GM12875 (cell line): Measurements from ENCODE around the gene TRIM5.

ENCODE experiments used
- H3K4me3 ChIP-seq: one replicate; pipeline ENCODE4 v1.5.1; 2011; ENCODE audit warnings: low read depth, low read length, control low read depth
- TF ChIP-seq, protein P1 (sequence below): IDR thresholded peaks from 2 replicates; pipeline ENCODE4 v1.5.1; 2011; ENCODE audit warnings: low read depth, mild to moderate bottlenecking, control low read depth, inconsistent platforms, low read length, moderate library complexity, borderline replicate concordance; ENCODE audit not compliant: insufficient read depth

TRIM5 gene

DNA sequence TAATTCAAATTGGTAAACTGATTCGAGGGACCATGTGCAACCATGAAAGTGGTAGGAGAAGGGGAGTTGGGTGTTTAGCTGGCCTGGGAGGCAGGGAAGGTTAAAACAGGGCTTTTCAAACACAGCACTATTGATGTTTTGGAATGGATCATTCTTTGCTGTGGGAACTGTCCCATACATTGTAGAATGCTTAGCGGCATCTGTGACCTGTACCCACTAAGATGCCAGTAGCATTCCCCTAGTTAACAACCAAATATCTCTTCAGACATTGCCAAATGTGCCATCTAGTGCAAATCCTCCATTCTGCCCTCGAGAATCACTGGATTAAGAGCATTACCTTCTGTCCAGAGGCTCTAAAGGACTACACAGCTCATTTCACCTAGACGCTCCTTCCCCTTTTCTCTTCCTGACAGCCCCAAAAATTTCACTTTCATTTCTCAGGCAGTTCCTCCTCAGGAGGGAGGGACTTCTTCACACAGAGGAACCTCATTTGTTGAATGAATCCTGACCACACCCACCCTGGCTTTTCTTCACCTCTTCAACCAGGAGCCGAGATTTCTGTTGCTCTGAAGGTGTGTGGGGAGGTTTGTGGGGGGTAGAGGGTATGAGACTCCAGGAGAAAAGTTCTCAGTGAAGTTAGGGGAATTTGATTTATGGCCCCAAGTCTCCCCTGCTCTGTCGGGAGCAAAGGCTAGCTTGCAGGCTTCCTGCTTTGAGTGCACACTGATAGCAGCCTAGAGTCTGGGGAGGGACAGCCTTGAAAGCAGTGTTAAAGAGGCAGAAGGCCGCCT is 60.2 kb downstream of the TRIM5 start, which contains the start of gene TRIM34:
TRIM34 (plus strand) TSS at position 513 of the 791 bp plus-strand sequence. CDS start 7,331 bp downstream, outside the sequence.
- TF ChIP-seq, protein P1, sequence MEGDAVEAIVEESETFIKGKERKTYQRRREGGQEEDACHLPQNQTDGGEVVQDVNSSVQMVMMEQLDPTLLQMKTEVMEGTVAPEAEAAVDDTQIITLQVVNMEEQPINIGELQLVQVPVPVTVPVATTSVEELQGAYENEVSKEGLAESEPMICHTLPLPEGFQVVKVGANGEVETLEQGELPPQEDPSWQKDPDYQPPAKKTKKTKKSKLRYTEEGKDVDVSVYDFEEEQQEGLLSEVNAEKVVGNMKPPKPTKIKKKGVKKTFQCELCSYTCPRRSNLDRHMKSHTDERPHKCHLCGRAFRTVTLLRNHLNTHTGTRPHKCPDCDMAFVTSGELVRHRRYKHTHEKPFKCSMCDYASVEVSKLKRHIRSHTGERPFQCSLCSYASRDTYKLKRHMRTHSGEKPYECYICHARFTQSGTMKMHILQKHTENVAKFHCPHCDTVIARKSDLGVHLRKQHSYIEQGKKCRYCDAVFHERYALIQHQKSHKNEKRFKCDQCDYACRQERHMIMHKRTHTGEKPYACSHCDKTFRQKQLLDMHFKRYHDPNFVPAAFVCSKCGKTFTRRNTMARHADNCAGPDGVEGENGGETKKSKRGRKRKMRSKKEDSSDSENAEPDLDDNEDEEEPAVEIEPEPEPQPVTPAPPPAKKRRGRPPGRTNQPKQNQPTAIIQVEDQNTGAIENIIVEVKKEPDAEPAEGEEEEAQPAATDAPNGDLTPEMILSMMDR: no peak
- H3K4me3 ChIP-seq: peak within 1 kb of the TSS; percentile 63

DNA sequence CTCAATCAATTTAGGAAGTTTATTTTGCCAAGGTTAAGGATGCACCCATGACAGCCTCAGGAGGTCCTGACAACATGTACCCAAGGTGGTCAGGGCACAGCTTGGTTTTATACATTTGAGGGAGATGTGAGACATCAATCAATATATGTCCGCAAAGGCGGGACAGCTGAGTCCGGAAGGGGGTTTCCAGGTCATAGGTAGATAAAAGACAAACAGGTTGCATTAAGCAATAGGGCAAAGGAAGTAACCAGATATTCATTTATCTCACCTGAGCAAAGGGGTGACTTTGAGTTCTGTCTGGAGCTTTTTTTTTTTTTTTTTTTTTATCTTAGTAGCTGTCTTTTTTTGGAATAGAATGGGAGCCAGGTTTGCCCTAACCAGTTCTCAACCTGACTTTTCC is 62.1 kb downstream of the TRIM5 start:
- TF ChIP-seq, protein P1: no peak
- H3K4me3 ChIP-seq: no peak overlapping the region

DNA sequence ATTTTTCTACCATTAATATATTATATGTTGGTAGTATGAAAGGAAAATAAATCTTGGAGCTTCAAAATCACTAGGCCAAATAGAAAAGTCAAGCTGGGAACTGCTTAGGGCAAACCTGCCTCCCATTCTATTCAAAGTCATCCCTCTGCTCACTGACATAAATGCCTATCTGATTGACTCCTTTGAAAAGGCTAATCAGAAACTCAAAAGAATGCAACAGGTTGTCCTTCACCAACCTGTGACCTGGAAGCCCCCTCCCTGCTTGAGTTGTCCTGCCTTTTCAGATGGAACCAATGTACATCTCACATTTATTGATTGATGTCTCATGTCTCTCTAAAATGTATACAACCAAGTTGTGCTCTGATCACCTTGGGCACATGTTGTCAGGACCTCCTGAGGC is 63.3 kb downstream of the TRIM5 start:
- TF ChIP-seq, protein P1: no peak
- H3K4me3 ChIP-seq: no peak overlapping the region

GRCh38 chr11:5620651-5621521 is 64.0 kb downstream of the TRIM5 start:
- TF ChIP-seq, protein P1: no peak

GRCh38 chr11:5618807-5619206 is 66.1 kb downstream of the TRIM5 start:
- H3K4me3 ChIP-seq: no peak overlapping the region
- TF ChIP-seq, protein P1: no peak

More at GRCh38 chr11:5620651-5621521, 64.0 kb downstream of the TRIM5 start:
- H3K4me3 ChIP-seq: no peak overlapping the region
